ENCODE measurements around the gene CPSF4L.

Gene CPSF4L

DNA sequence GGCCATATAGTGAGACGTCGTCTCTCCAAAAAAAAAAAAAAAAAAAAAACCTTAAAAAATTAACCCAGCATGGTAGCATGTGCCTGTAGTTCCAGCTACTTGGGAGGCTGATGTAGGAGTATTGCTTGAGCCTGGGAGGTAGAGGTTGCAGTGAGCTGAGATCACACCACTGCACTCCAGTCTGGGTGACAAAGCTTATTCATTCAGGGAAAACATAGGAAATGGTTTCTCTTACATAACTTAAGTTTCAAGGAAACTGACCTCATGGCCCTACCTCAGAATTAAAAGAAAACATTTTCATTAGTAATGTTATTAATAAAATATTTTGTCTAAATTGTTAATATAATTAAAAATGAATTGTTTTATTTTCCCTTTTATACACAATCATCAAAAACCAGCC is 37.4 kb downstream of the CPSF4L start:
- no peaks in the 10 kb centered on the region for H3K9me3 ChIP-seq (ENCODE audit: control insufficient read depth, insufficient read depth, low read depth, low read length)
- ChIA-PET CTCF (interaction anchor here (0.6 kb wide), 1 partner anchor 9 kb away, joined by 3 read pairs; no protein-coding TSS in a partner anchor), POLR2A (no interaction called here)
- TF ChIP-seq PRDM10 (tag by site-specific recombination; IDR thresholded peaks at IDR 0.05) (0 out of 2 replicates have a peak, but pooled peaks have one; percentile 10), GLIS1 (tag by site-specific recombination; IDR thresholded peaks at IDR 0.05) (peak; percentile 39), WT1 (tag by site-specific recombination; IDR thresholded peaks at IDR 0.05) (0 out of 2 replicates have a peak, but pooled peaks have one; percentile 1)
- TF ChIP-seq, protein P1, sequence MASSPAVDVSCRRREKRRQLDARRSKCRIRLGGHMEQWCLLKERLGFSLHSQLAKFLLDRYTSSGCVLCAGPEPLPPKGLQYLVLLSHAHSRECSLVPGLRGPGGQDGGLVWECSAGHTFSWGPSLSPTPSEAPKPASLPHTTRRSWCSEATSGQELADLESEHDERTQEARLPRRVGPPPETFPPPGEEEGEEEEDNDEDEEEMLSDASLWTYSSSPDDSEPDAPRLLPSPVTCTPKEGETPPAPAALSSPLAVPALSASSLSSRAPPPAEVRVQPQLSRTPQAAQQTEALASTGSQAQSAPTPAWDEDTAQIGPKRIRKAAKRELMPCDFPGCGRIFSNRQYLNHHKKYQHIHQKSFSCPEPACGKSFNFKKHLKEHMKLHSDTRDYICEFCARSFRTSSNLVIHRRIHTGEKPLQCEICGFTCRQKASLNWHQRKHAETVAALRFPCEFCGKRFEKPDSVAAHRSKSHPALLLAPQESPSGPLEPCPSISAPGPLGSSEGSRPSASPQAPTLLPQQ (tag by site-specific recombination; IDR thresholded peaks at IDR 0.05) = no peak
- no peak overlapping the region for H3K4me3 ChIP-seq (ENCODE audit: low read depth, low read length)
- H3K4me1 ChIP-seq (ENCODE audit: control insufficient read depth, insufficient read depth, low read length) = peaks cover 10% of the 10 kb centered on the region
- H3K27ac ChIP-seq (ENCODE audit: extremely low read depth, low read depth, low read length) = no peak overlapping the region
- H3K36me3 ChIP-seq (ENCODE audit: control insufficient read depth in 2 of 2, insufficient read depth in 1 of 2, low read length in 2 of 2) = peaks cover 1 to 8% of the 10 kb centered on the region in 2 experiments; a peak in 2 of 3 replicates

DNA sequence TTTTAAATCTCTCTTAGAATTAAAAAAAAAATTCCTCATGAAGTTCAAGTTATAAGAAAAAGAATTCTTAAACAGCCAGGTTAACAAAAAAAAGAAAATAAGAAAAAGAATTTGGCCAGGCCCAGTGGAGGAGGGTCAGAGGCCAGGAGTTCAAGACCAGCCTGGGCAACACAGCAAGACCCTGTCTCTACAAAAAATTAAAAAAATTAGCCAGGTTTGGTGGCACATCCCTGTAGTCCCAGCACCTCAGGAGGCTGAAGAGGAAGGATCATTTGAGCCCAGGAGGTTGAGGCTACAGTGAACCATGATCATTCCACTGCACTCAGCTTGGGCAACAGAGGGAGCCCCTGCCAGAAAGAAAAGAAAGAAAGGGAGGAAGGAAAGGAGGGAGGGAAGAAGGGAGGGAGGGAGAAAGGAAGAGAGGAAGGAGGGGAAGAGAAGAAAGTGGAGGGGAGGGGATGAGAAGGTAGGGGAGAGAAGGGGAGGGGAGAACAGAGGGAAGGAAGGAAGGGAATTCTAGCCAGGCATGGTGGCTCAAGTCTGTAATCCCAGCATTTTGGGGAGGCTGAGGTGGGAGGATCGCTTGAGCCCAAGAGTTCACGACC is 38.0 kb downstream of the CPSF4L start:
- Histone ChIP-seq H3K4me3 (ENCODE audit: low read depth, low read length) (no peak overlapping the region), H3K27ac (ENCODE audit: extremely low read depth, low read depth, low read length) (no peak overlapping the region), H3K4me1 (ENCODE audit: control insufficient read depth, insufficient read depth, low read length) (peaks cover 7% of the 10 kb centered on the region), H3K9me3 (ENCODE audit: control insufficient read depth, insufficient read depth, low read depth, low read length) (no peaks in the 10 kb centered on the region), H3K36me3 (ENCODE audit: control insufficient read depth in 2 of 2, insufficient read depth in 1 of 2, low read length in 2 of 2) (peaks cover 5 to 8% of the 10 kb centered on the region in 2 experiments; a peak in 2 of 3 replicates)
- CTCF ChIA-PET = interaction anchor here (0.6 kb wide), 1 partner anchor 8 kb away, joined by 3 read pairs; no protein-coding TSS in a partner anchor
- TF ChIP-seq PRDM1 (tag by site-specific recombination; IDR thresholded peaks at IDR 0.05) (peak; percentile 60; the same call in 1 of the 2 replicates), WT1 (tag by site-specific recombination; IDR thresholded peaks at IDR 0.05) (peak; percentile 30; the same call in 1 of the 2 replicates), ZNF155 (tag by site-specific recombination; IDR thresholded peaks at IDR 0.05) (no peak), ZNF362 (tag by site-specific recombination; IDR thresholded peaks at IDR 0.05) (0 out of 2 replicates have a peak, but pooled peaks have one; percentile 19), ZNF366 (tag by site-specific recombination; conservative IDR thresholded peaks at IDR 0.05) (peak; percentile 69), ZNF747 (tag by site-specific recombination; IDR thresholded peaks at IDR 0.05) (no peak), ZNF121 (tag by site-specific recombination; IDR thresholded peaks at IDR 0.05) (peak; percentile 85)
- TF ChIP-seq, protein P2, sequence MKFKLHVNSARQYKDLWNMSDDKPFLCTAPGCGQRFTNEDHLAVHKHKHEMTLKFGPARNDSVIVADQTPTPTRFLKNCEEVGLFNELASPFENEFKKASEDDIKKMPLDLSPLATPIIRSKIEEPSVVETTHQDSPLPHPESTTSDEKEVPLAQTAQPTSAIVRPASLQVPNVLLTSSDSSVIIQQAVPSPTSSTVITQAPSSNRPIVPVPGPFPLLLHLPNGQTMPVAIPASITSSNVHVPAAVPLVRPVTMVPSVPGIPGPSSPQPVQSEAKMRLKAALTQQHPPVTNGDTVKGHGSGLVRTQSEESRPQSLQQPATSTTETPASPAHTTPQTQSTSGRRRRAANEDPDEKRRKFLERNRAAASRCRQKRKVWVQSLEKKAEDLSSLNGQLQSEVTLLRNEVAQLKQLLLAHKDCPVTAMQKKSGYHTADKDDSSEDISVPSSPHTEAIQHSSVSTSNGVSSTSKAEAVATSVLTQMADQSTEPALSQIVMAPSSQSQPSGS (tag by site-specific recombination; IDR thresholded peaks at IDR 0.05; ENCODE audit: low read depth) = no peak
- TF ChIP-seq, protein P3, sequence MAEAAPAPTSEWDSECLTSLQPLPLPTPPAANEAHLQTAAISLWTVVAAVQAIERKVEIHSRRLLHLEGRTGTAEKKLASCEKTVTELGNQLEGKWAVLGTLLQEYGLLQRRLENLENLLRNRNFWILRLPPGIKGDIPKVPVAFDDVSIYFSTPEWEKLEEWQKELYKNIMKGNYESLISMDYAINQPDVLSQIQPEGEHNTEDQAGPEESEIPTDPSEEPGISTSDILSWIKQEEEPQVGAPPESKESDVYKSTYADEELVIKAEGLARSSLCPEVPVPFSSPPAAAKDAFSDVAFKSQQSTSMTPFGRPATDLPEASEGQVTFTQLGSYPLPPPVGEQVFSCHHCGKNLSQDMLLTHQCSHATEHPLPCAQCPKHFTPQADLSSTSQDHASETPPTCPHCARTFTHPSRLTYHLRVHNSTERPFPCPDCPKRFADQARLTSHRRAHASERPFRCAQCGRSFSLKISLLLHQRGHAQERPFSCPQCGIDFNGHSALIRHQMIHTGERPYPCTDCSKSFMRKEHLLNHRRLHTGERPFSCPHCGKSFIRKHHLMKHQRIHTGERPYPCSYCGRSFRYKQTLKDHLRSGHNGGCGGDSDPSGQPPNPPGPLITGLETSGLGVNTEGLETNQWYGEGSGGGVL (tag by site-specific recombination; IDR thresholded peaks at IDR 0.05) = 0 out of 2 replicates have a peak, but pooled peaks have one; percentile 25
- POLR2A ChIA-PET = interaction anchor here (0.6 kb wide), 1 partner anchor 268 kb away, joined by 9 read pairs; no protein-coding TSS in a partner anchor
